Suprapubic skin (tissue), 4 donors: ENCODE results near the gene AKAP13.

Experiments
- CTCF ChIP-seq, 2 donors: fragments of 200-600 bp in 1 of 2; fragments of 450-650 bp in 1 of 2; sonication (generic) in 1 of 2; IDR thresholded peaks; one replicate each; pipeline ENCODE4 v1.5.1; 2016 to 2019; ENCODE audit warnings: antibody characterized with exemption in 2 of 2, mild to moderate bottlenecking in 1 of 2, moderate library complexity in 1 of 2
- EP300 ChIP-seq: sonication (generic); formaldehyde crosslinking; IDR thresholded peaks from one replicate; pipeline ENCODE4 v1.6.1; 2017; ENCODE audit warnings: antibody characterized with exemption
- POLR2A ChIP-seq, 2 donors: fragments of 450-650 bp; IDR thresholded peaks; one replicate each; pipeline ENCODE4 v1.6.1; 2017; ENCODE audit warnings: antibody characterized with exemption in 2 of 2, mild to moderate bottlenecking in 2 of 2, moderate library complexity in 2 of 2
- POLR2AphosphoS5 ChIP-seq, 3 donors: sonication (generic); formaldehyde crosslinking; IDR thresholded peaks; one replicate each; pipeline ENCODE4 v1.6.1; 2017; ENCODE audit warnings: antibody characterized with exemption in 3 of 3

- TF ChIP-seq CTCF (IDR thresholded peaks at IDR 0.05) (no peak), EP300 (no peak), POLR2A (IDR thresholded peaks at IDR 0.05) (no peak), POLR2AphosphoS5 (IDR thresholded peaks at IDR 0.05) (no peak)
These were observed 236.2 kb downstream of the AKAP13 start for GRCh38 chr15:85616549-85617110.
